ENCODE results near the gene PSD2.

DNA sequence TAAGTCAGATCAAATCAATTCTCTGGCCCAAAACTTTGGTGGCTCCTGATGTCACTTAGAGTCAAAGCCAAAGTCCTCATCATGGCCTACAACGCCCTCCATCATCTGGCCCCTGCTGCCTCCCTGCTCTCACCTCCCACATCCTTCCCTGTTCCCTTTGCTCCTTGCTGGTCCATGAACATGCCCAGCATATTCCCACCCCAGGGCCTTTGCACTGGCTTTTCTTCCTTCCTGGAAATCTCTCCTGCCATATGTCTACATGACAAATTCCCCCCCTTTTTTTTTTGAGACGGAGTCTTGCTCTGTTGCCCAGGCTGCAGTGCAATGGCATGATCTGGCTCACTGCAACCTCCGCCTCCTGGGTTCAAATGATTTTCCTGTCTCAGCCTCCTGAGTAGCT lies 11.1 kb upstream of the PSD2 start:
- TF ChIP-seq CTCF (IDR thresholded peaks at IDR 0.05 in 4 of 5, conservative IDR thresholded peaks at IDR 0.05 in 1 of 5): no peak
- no peak for TF ChIP-seq POLR2A (IDR thresholded peaks at IDR 0.05)

All from gastrocnemius medialis (tissue), 4 donors.